HepG2 (cell line): ENCODE results near the gene CD300LF. TPM values are rescaled to one million over a fixed set of nuclear protein-coding genes. Genes with fewer than 3 reads are reported as not detected.

Source experiments
- CBFB ChIP-seq: sonication (generic); formaldehyde crosslinking; IDR thresholded peaks from 2 replicates; pipeline ENCODE4 v1.4.0; 2020; ENCODE audit warnings: missing genetic modification reagents
- ELF4 ChIP-seq: sonication (generic); formaldehyde crosslinking; IDR thresholded peaks from 2 replicates; pipeline ENCODE4 v1.5.0; 2020; ENCODE audit warnings: missing genetic modification reagents, mild to moderate bottlenecking, moderate library complexity, borderline replicate concordance
- KDM6A ChIP-seq: IDR thresholded peaks from 2 replicates; pipeline ENCODE4 v1.6.1; 2016; ENCODE audit warnings: low read depth
- PAWR ChIP-seq: sonication (generic); formaldehyde crosslinking; IDR thresholded peaks from 2 replicates; pipeline ENCODE4 v1.4.0; 2020; ENCODE audit warnings: missing genetic modification reagents, mild to moderate bottlenecking, borderline replicate concordance
- PCBP1 ChIP-seq: fragments of 200-400 bp; formaldehyde crosslinking; IDR thresholded peaks from 2 replicates; pipeline ENCODE4 v1.6.1; 2017; ENCODE audit warnings: mild to moderate bottlenecking, low read depth, low read length, borderline replicate concordance
- PTBP1 ChIP-seq: fragments of 200-400 bp; formaldehyde crosslinking; IDR thresholded peaks from 2 replicates; pipeline ENCODE4 v1.6.1; 2018; ENCODE audit warnings: low read length, low read depth; ENCODE audit not compliant: poor library complexity, severe bottlenecking
- ZNF292 ChIP-seq: sonication (generic); formaldehyde crosslinking; IDR thresholded peaks from 2 replicates; pipeline ENCODE4 v1.8.1; 2022; ENCODE audit warnings: mild to moderate bottlenecking, low read depth, missing genetic modification reagents, borderline replicate concordance
- ZNF296 ChIP-seq: sonication (generic); formaldehyde crosslinking; conservative IDR thresholded peaks from 2 replicates; pipeline ENCODE4 v1.5.0; 2020; ENCODE audit warnings: mild to moderate bottlenecking, missing genetic modification reagents
- ZNF326 ChIP-seq: sonication (generic); formaldehyde crosslinking; IDR thresholded peaks from 2 replicates; pipeline ENCODE4 v1.4.0; 2020; ENCODE audit warnings: missing genetic modification reagents, borderline replicate concordance
- ZNF333 ChIP-seq: sonication (generic); formaldehyde crosslinking; IDR thresholded peaks from 2 replicates; pipeline ENCODE4 v1.4.0; 2020; ENCODE audit warnings: mild to moderate bottlenecking, missing genetic modification reagents, borderline replicate concordance
- ZNF788 ChIP-seq: sonication (generic); formaldehyde crosslinking; IDR thresholded peaks from 2 replicates; pipeline ENCODE4 v1.5.0; 2020; ENCODE audit warnings: mild to moderate bottlenecking, missing genetic modification reagents, borderline replicate concordance
- polyA plus RNA-seq, 8 experiments: library from polyadenylated mRNA; depleted of rRNA in 3 of 8; stranded (reverse) in 7 of 8; unstranded in 1 of 8; fragments of >200 nt; fragmentation: Illumina TruSeq in 4 of 8; extraction: Trizol in 4 of 8; gene quantifications; 2 replicates each; pipeline versions ENCODE4 v1.2.1 to v1.2.3, GENCODE V29; 2011 to 2016; ENCODE audit warnings: low read depth in 4 of 8, missing spikeins in 1 of 8, mixed read lengths in 1 of 8; ENCODE audit not compliant: insufficient read depth in 1 of 8
- total RNA-seq, 5 experiments: library from RNA; depleted of rRNA; stranded (reverse); fragments of >200 nt; fragmentation: Illumina TruSeq; extraction: Trizol; gene quantifications; 2 replicates each; pipeline ENCODE4 v1.2.3, GENCODE V29; 2016; ENCODE audit warnings: low read depth in 1 of 5
- TF ChIP-seq, protein P1 (sequence below): sonication (generic); formaldehyde crosslinking; IDR thresholded peaks from 2 replicates; pipeline ENCODE4 v1.8.0; 2022; ENCODE audit warnings: mild to moderate bottlenecking, missing genetic modification reagents
- TF ChIP-seq, protein P2 (sequence below): IDR thresholded peaks from 2 replicates; pipeline ENCODE4 v1.4.0; 2020; ENCODE audit warnings: mild to moderate bottlenecking, missing genetic modification reagents
- TF ChIP-seq, protein P3 (sequence below): sonication (generic); formaldehyde crosslinking; IDR thresholded peaks from 2 replicates; pipeline ENCODE4 v1.5.0; 2020; ENCODE audit warnings: missing genetic modification reagents
- TF ChIP-seq, protein P4 (sequence below): sonication (generic); formaldehyde crosslinking; IDR thresholded peaks from 2 replicates; pipeline ENCODE4 v1.4.0; 2020; ENCODE audit warnings: low read depth, mild to moderate bottlenecking, missing genetic modification reagents
- TF ChIP-seq, protein P5 (sequence below): sonication (generic); formaldehyde crosslinking; IDR thresholded peaks from 2 replicates; pipeline ENCODE4 v1.4.0; 2020; ENCODE audit warnings: missing genetic modification reagents, borderline replicate concordance
- TF ChIP-seq, protein P6 (sequence below): sonication (generic); formaldehyde crosslinking; IDR thresholded peaks from 2 replicates; pipeline ENCODE4 v1.4.0; 2020; ENCODE audit warnings: missing genetic modification reagents

The CD300LF gene
- total and polyA plus RNA-seq, 2 of the 13 experiments (the other 11 are each of a cell fraction or from before 2014, with no cell fraction given), result not detected

DNA sequence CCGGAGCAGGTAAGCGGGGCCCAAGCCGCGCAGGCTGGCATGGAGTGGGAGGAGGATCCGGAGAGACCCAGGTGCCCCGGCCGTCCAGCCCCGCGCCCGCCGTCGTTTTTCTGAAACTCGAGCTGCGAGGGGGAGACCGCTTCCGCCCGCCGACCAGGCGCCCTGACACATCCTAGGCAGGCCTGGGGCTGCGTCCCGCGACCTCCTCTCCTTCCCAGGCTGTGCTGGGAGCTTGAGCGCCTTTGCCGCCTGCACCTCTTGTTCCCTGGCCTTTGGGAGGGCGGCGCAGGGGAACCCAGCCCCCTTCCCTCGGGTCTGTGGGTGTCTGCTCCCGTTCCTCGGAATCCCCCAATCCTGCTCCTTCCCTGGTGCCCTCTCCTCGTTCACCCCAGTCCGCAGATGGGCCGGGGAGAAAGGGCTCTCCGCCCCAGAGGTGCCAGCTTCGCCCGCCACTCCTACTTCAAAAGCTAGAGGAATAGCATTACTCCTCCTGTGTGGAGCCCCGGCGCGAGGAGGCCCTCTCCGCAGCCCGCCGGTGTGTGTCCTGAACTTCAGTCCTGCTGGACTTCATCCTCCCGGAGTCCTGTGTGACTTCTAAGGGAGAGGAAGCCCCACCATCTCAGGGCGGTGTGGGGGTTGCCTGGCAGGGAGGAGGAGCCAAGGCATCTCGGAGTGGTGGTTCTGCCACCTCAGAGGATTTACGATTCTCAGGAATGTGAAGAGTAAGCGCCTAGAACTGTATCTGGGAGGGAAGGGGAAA, 36.7 kb upstream of the CD300LF start (continued):
- TF ChIP-seq CBFB (CRISPR knock-in tag) (0 out of 2 replicates have a peak, but pooled peaks have one; percentile 11), ZNF333 (CRISPR knock-in tag) (no peak), ZNF292 (CRISPR knock-in tag) (no peak), PCBP1 (peak; percentile 40; the same call in 1 of the 2 replicates), ZNF296 (CRISPR knock-in tag) (no peak), ELF4 (CRISPR knock-in tag) (no peak), PTBP1 (peak; percentile 42), ZNF788 (no peak; the same call in 1 of the 2 replicates), ZNF326 (CRISPR knock-in tag) (no peak), PAWR (CRISPR knock-in tag) (peak; percentile 89; the same call in 1 of the 2 replicates), KDM6A (CRISPR knock-in tag) (no peak)
- TF ChIP-seq, protein P1, sequence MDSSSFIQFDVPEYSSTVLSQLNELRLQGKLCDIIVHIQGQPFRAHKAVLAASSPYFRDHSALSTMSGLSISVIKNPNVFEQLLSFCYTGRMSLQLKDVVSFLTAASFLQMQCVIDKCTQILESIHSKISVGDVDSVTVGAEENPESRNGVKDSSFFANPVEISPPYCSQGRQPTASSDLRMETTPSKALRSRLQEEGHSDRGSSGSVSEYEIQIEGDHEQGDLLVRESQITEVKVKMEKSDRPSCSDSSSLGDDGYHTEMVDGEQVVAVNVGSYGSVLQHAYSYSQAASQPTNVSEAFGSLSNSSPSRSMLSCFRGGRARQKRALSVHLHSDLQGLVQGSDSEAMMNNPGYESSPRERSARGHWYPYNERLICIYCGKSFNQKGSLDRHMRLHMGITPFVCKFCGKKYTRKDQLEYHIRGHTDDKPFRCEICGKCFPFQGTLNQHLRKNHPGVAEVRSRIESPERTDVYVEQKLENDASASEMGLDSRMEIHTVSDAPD (CRISPR knock-in tag), result no peak
- TF ChIP-seq, protein P2, sequence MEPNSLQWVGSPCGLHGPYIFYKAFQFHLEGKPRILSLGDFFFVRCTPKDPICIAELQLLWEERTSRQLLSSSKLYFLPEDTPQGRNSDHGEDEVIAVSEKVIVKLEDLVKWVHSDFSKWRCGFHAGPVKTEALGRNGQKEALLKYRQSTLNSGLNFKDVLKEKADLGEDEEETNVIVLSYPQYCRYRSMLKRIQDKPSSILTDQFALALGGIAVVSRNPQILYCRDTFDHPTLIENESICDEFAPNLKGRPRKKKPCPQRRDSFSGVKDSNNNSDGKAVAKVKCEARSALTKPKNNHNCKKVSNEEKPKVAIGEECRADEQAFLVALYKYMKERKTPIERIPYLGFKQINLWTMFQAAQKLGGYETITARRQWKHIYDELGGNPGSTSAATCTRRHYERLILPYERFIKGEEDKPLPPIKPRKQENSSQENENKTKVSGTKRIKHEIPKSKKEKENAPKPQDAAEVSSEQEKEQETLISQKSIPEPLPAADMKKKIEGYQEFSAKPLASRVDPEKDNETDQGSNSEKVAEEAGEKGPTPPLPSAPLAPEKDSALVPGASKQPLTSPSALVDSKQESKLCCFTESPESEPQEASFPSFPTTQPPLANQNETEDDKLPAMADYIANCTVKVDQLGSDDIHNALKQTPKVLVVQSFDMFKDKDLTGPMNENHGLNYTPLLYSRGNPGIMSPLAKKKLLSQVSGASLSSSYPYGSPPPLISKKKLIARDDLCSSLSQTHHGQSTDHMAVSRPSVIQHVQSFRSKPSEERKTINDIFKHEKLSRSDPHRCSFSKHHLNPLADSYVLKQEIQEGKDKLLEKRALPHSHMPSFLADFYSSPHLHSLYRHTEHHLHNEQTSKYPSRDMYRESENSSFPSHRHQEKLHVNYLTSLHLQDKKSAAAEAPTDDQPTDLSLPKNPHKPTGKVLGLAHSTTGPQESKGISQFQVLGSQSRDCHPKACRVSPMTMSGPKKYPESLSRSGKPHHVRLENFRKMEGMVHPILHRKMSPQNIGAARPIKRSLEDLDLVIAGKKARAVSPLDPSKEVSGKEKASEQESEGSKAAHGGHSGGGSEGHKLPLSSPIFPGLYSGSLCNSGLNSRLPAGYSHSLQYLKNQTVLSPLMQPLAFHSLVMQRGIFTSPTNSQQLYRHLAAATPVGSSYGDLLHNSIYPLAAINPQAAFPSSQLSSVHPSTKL, result no peak; the same call in 1 of the 2 replicates
- TF ChIP-seq, protein P3, sequence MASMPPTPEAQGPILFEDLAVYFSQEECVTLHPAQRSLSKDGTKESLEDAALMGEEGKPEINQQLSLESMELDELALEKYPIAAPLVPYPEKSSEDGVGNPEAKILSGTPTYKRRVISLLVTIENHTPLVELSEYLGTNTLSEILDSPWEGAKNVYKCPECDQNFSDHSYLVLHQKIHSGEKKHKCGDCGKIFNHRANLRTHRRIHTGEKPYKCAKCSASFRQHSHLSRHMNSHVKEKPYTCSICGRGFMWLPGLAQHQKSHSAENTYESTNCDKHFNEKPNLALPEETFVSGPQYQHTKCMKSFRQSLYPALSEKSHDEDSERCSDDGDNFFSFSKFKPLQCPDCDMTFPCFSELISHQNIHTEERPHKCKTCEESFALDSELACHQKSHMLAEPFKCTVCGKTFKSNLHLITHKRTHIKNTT (CRISPR knock-in tag), result no peak
- TF ChIP-seq, protein P4, sequence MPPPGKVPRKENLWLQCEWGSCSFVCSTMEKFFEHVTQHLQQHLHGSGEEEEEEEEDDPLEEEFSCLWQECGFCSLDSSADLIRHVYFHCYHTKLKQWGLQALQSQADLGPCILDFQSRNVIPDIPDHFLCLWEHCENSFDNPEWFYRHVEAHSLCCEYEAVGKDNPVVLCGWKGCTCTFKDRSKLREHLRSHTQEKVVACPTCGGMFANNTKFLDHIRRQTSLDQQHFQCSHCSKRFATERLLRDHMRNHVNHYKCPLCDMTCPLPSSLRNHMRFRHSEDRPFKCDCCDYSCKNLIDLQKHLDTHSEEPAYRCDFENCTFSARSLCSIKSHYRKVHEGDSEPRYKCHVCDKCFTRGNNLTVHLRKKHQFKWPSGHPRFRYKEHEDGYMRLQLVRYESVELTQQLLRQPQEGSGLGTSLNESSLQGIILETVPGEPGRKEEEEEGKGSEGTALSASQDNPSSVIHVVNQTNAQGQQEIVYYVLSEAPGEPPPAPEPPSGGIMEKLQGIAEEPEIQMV (CRISPR knock-in tag), result no peak
- TF ChIP-seq, protein P5, sequence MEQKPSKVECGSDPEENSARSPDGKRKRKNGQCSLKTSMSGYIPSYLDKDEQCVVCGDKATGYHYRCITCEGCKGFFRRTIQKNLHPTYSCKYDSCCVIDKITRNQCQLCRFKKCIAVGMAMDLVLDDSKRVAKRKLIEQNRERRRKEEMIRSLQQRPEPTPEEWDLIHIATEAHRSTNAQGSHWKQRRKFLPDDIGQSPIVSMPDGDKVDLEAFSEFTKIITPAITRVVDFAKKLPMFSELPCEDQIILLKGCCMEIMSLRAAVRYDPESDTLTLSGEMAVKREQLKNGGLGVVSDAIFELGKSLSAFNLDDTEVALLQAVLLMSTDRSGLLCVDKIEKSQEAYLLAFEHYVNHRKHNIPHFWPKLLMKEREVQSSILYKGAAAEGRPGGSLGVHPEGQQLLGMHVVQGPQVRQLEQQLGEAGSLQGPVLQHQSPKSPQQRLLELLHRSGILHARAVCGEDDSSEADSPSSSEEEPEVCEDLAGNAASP (CRISPR knock-in tag), result no peak
- TF ChIP-seq, protein P6, sequence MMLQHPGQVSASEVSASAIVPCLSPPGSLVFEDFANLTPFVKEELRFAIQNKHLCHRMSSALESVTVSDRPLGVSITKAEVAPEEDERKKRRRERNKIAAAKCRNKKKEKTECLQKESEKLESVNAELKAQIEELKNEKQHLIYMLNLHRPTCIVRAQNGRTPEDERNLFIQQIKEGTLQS (CRISPR knock-in tag), result no peak
